Calu3 (cell line): ENCODE results near the gene GADL1. TPM values are rescaled to one million over a fixed set of nuclear protein-coding genes. Genes with fewer than 3 reads are reported as not detected.

Experiments used
- BruUV-seq: library from RNA; stranded (reverse); fragments of 400-500 nt; replicated peaks from 2 replicates; lab custom pipeline; 2021; lab: Mats Ljungman, UMichigan
- CTCF ChIA-PET: fragments of 300-600 bp; sonication (Branson Sonifier 250); formaldehyde crosslinking; loops from one replicate; lab custom pipeline; 2022; ENCODE audit warnings: antibody characterized with exemption; lab: Charles Lee
- DNase-seq: peaks from one replicate; pipeline ENCODE4 v3.0.0; 2022
- H3K27ac Mint-ChIP-seq: one replicate; pipeline ENCODE4 v1.8.0; 2022; ENCODE audit warnings: mixed read lengths; ENCODE audit not compliant: unreplicated experiment
- H3K27me3 Mint-ChIP-seq: one replicate; pipeline ENCODE4 v1.8.0; 2022; ENCODE audit warnings: mixed read lengths; ENCODE audit not compliant: unreplicated experiment
- H3K36me3 Mint-ChIP-seq: one replicate; pipeline ENCODE4 v1.8.0; 2022; ENCODE audit warnings: mild to moderate bottlenecking, moderate library complexity, mixed read lengths; ENCODE audit not compliant: insufficient read depth, unreplicated experiment
- H3K4me1 Mint-ChIP-seq: one replicate; pipeline ENCODE4 v1.8.0; 2022; ENCODE audit warnings: mild to moderate bottlenecking, low read depth, mixed read lengths; ENCODE audit not compliant: unreplicated experiment
- H3K4me3 Mint-ChIP-seq: one replicate; pipeline ENCODE4 v1.8.0; 2022; ENCODE audit warnings: mild to moderate bottlenecking, low read depth, moderate library complexity, mixed read lengths; ENCODE audit not compliant: unreplicated experiment
- H3K9me3 Mint-ChIP-seq: one replicate; pipeline ENCODE4 v1.8.0; 2022; ENCODE audit warnings: low read depth, mixed read lengths; ENCODE audit not compliant: unreplicated experiment
- CTCF ChIP-seq: fragments of 200-600 bp; IDR thresholded peaks from one replicate; pipeline ENCODE4 v1.8.0; 2022; ENCODE audit warnings: antibody characterized with exemption; ENCODE audit not compliant: unreplicated experiment
- intact Hi-C: fragments of 100-400 bp; cut with micrococcal nuclease; formaldehyde crosslinking; loops from one replicate; pipeline ENCODE4 v1.10.0; 2022; ENCODE audit not compliant: unreplicated experiment
- total RNA-seq: library from RNA; stranded (reverse); gene quantifications from 2 replicates; pipeline ENCODE4 v1.2.3, GENCODE V29; 2022

GADL1 gene
- total RNA-seq, 1 experiment from 2014 or later, result not detected

GRCh38 chr3:30904996-30905395 lies 10.5 kb upstream of the GADL1 start:
- DNase-seq, result no peak
- no peak overlapping the region for H3K4me3 Mint-ChIP-seq
- H3K27ac Mint-ChIP-seq, result no peak overlapping the region
- no peaks in the 10 kb centered on the region for H3K9me3 Mint-ChIP-seq
- TF ChIP-seq CTCF, result no peak
- CTCF ChIA-PET, result no interaction called here
- H3K36me3 Mint-ChIP-seq, result no peaks in the 10 kb centered on the region
- peaks cover 30% of the 10 kb centered on the region for H3K27me3 Mint-ChIP-seq
- intact Hi-C loops, result no loop called here
- H3K4me1 Mint-ChIP-seq, result no peaks in the 10 kb centered on the region
- no TSS peak for BruUV-seq

GRCh38 chr3:30895329-30895728 lies 868 bp upstream of the GADL1 start:
- DNase-seq, result no peak
- H3K27me3 Mint-ChIP-seq, result peaks cover 44% of the 10 kb centered on the region
- TF ChIP-seq CTCF, result no peak
- H3K36me3 Mint-ChIP-seq, result no peaks in the 10 kb centered on the region
- no peak overlapping the region for H3K27ac Mint-ChIP-seq
- no peaks in the 10 kb centered on the region for H3K4me1 Mint-ChIP-seq
- intact Hi-C loops, result no loop called here
- BruUV-seq, result no TSS peak
- CTCF ChIA-PET, result no interaction called here
- no peak overlapping the region for H3K4me3 Mint-ChIP-seq
- H3K9me3 Mint-ChIP-seq, result no peaks in the 10 kb centered on the region

- Mint-ChIP-seq H3K27ac (no peak overlapping the region), H3K4me3 (no peak overlapping the region), H3K27me3 (peaks cover 43% of the 10 kb centered on the region), H3K9me3 (no peaks in the 10 kb centered on the region), H3K36me3 (no peaks in the 10 kb centered on the region), H3K4me1 (no peaks in the 10 kb centered on the region)
- no peak for TF ChIP-seq CTCF
- CTCF ChIA-PET, result interaction anchor here (0.6 kb wide), 1 partner anchor 51 kb away, joined by 5 read pairs; no protein-coding TSS in a partner anchor
- intact Hi-C loops, result no loop called here
- no TSS peak for BruUV-seq
- DNase-seq, result no peak
These were observed 659 bp downstream of the GADL1 start for GRCh38 chr3:30893678-30894325.

GRCh38 chr3:30890907-30891306 lies 3.6 kb downstream of the GADL1 start:
- no peak overlapping the region for H3K27ac Mint-ChIP-seq
- H3K4me3 Mint-ChIP-seq, result no peak overlapping the region
- no peaks in the 10 kb centered on the region for H3K4me1 Mint-ChIP-seq
- CTCF ChIA-PET, result no interaction called here
- TF ChIP-seq CTCF, result no peak
- no peaks in the 10 kb centered on the region for H3K9me3 Mint-ChIP-seq
- peaks cover 66% of the 10 kb centered on the region for H3K27me3 Mint-ChIP-seq
- DNase-seq, result no peak
- intact Hi-C loops, result no loop called here
- no peaks in the 10 kb centered on the region for H3K36me3 Mint-ChIP-seq
- no TSS peak for BruUV-seq
